Mesenteric fat pad (tissue), 1 donor: ENCODE data around the gene POU4F3. TPM values are rescaled to one million over a fixed set of nuclear protein-coding genes. Genes with fewer than 3 reads are reported as not detected.

ENCODE experiments used
- DNase-seq: peaks from one replicate; pipeline ENCODE4 v3.0.0-alpha.2; 2020; ENCODE audit warnings: low spot score
- total RNA-seq: library from RNA; stranded (reverse); fragmentation: NEBNext Ultra II Directional; extraction: Animal tissue kit (Norgen Biotek cat#: 25700); gene quantifications from one replicate; pipeline ENCODE4 v1.2.1, GENCODE V29; 2021
- donor health status: DM: yes; HTN: yes; CAD: no.

POU4F3 gene
- total RNA-seq, 1 donor from 2014 or later = not detected

GRCh38 chr5:146339715-146340259 lies 1.1 kb downstream of the POU4F3 start:
- no peak for DNase-seq

GRCh38 chr5:146340260-146341081 lies 1.8 kb downstream of the POU4F3 start:
- DNase-seq = no peak

DNA sequence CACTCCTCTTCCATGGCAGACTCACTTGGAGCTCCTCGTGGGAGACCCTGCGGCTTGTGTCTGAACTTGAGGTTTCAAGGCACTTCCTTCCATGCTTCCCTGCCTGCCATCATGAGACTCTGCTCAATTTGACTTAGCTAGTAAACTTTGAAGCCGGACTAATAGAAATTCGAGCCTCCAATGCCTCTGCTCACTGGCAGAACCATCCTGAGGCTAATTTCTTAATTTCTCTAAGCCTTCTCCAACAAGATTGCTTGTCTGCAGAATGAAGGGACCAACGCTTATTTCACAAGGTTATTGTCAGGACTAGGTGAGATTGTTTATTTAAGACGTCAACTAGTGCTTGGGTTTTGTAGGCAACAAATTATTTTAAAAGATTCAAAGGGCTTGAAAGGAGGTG lies 3.2 kb downstream of the POU4F3 start:
- DNase-seq = no peak

- no peak for DNase-seq
Observed at GRCh38 chr5:146342519-146342881, 3.9 kb downstream of the POU4F3 start.

- DNase-seq = no peak
Observed at GRCh38 chr5:146342882-146343865, 4.5 kb downstream of the POU4F3 start.

DNA sequence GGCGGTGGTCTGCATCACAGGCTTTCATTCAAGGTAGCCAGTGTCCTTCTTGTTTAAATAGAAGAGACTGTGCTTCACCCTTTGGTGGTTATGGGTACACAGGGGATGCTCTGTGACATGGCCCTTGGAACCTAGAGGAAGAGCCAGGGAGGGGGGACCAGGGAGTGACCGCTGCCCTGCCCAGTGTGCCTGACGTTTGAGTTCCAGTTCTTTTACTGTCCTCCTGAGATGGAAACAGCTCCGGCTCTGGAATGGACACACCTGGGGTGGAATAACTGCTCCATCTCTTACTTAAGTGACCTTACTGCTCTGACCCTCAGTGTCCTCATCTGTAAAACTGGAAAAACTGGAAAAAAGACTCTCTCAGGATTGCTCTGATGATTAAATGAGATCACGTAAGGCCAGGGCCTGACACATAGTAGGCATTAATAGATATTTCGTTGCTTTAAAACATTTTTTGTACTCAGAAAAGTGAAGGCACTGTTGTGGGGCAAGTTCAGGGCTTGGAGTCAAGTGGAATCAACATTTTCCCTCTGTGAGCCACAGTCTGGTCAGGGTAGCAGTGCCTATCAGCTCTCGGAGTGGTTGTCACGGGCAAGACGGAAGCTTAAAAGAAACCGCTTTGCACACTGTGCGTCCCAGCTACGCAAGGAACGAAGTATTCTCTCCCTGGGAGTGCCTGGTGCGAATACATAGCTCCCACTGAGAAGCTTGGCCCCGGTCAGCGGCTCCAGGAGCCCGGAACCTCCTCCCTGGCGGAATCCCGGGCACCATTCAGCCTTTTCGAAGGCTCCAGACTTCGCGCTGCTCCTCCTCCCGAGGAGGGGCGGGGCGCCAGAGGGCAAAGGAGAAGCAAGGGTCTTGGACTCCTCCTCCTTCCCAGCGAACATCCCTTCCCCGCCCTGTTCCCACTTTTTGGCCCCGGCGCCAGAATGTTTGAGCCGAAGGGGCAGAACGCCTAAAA lies 5.8 kb downstream of the POU4F3 start:
- no peak for DNase-seq

GRCh38 chr5:146345240-146345577 lies 6.6 kb downstream of the POU4F3 start:
- DNase-seq = no peak

- no peak for DNase-seq
Observed at GRCh38 chr5:146345578-146346366, 7.1 kb downstream of the POU4F3 start.

- DNase-seq = no peak
Observed at GRCh38 chr5:146357126-146357525, 18.5 kb downstream of the POU4F3 start.

DNA sequence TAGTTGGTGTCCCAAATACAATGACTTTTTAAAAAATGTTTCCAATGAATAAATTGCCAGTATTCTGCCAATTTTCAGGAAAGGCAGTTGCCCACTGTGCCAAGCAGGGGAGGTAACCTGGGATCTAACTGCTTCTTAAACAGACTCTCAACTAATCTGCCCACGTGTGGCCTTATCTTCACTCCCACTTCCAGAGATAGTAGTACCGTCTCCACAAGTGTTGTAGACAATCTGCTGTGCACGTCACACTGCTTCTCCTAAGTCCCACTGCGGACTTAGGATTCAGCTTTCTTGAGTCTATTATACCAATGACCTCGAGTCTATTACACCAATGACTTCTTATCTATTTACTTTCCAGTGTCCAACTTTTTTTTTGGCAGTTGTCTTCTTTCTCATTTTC lies 21.2 kb downstream of the POU4F3 start:
- DNase-seq = no peak

- no peak for DNase-seq
Observed at GRCh38 chr5:146363161-146363874, 24.7 kb downstream of the POU4F3 start.

GRCh38 chr5:146365618-146366017 lies 27.0 kb downstream of the POU4F3 start:
- DNase-seq = no peak

DNA sequence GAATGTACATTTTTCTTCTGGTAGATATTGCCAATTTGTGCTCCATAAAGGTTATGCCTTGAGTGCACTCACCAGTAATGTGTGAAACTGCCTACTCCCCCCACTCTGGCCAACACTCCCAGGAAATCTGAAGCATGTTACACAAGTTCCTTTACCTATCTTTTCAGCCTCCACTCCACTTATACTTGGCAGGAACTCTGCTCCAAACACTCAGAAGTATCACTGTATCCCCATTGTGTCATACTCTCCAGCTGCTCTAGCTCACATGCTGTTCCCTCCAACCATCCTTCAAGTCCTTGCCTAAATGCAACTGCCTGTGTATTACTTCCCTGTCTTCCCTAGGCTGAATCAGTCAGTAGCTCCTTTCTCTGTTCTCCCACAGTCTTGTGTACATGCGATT lies 28.3 kb downstream of the POU4F3 start:
- no peak for DNase-seq

- no peak for DNase-seq
Observed at GRCh38 chr5:146368137-146368536, 29.5 kb downstream of the POU4F3 start.

DNA sequence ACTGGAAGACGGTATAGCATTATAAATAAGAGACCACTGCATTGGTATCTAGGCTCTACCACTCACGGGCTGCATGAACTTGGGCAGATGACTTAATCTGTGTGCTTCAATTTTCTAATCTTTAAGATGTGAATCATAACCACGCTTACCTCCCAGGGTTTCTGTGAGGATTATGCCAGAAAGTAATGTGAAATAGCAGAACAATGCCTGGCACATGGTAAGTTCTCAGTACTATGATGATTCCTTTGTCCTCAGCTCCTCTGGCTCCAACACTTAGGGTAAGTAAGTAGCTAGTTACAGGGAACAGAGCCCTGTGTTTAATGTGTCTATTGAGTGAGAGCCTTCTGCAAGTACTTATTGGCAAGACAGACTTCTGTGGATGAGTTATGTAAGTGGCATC lies 31.1 kb downstream of the POU4F3 start:
- DNase-seq = no peak

GRCh38 chr5:146376821-146377220 lies 38.2 kb downstream of the POU4F3 start:
- no peak for DNase-seq

DNA sequence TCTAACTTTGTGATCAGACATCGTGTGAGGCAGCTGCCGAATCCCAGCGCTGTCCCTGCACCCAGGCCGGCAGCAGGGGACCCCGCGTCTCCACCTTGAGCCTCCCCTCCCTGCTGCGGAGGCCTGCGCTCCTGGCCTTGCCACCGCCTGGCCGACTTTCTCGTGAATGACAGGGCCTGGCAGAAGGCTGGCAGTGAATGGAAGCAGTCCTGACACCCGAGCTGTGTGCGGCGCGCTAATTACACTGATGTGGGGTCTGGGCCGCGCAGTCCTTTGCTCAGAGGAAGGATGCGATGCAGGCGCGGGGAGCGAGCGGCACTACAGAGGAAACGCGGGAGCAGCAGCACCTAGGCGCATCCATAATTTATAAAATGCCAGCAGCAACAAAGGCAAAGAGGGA lies 40.3 kb downstream of the POU4F3 start:
- DNase-seq = no peak

DNA sequence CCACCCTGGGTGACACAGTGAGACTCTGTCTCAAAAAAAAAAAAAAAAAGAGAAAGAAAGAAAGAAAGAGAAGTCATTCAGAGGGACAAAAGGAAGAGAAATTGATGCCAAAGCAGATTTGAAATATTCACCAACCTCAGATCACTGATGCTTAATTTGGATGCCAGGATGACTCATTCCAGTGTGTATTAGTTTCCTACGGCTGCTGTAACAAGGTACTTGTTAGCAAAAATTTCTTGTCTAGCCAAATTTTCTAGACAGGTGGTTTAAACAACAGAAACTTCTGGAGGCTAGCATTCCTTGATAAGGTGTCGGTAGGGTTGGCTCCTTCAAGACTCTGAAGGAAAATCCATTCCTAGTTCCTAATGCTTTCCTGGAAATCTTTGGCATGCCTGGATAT lies 42.1 kb downstream of the POU4F3 start:
- no peak for DNase-seq

DNA sequence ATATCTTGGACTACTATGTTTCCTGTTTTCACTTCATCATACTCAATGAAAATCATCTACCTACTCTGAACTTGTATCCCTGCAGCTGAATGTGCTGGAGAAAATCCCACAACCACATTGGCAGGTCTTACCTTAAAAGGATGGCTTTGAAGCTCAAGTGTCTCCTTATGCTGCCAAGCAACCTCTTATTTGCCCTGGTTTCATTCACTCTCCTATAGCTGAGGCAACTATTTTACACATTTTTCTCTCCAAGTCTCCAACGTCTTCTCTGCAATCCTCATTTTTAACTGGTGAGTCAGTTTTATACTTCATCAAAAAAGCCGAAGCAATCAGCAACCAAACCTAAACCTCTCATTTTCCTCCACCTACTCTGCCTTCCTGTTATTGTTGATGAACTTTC lies 49.7 kb downstream of the POU4F3 start:
- no peak for DNase-seq
